GM23338 (cell line): ENCODE measurements around the gene GPHN. TPM values are rescaled to one million over a fixed set of nuclear protein-coding genes. Genes with fewer than 3 reads are reported as not detected.

Experiments used
- ATAC-seq: fragments of 200-7000 bp; cut with Tn5 transposase; 3 replicates; pipeline ENCODE4 v1.9.1; 2020
- DNase-seq: peaks from one replicate; pipeline ENCODE4 v3.0.0-alpha.2; 2015; ENCODE audit warnings: low spot score
- H2AFZ ChIP-seq: fragments of 200-600 bp; sonication (generic); 2 replicates; pipeline ENCODE4 v1.8.0; 2016; ENCODE audit warnings: antibody characterized with exemption, mild to moderate bottlenecking, moderate library complexity
- H3F3A ChIP-seq: fragments of 200-600 bp; sonication (generic); replicated peaks from 2 replicates; pipeline ENCODE4 v1.8.0; 2017; ENCODE audit warnings: antibody characterized with exemption, mixed run types, low read depth
- H3K27ac ChIP-seq: fragments of 200-600 bp; sonication (generic); 2 replicates; pipeline ENCODE4 v1.6.1; 2016; ENCODE audit warnings: low read depth
- H3K27me3 ChIP-seq: fragments of 200-600 bp; sonication (generic); 2 replicates; pipeline ENCODE4 v1.8.0; 2016; ENCODE audit warnings: mild to moderate bottlenecking, mixed run types, moderate library complexity; ENCODE audit not compliant: insufficient read depth
- H3K36me3 ChIP-seq: fragments of 200-600 bp; sonication (generic); 2 replicates; pipeline ENCODE4 v1.8.0; 2016; ENCODE audit warnings: mild to moderate bottlenecking; ENCODE audit not compliant: insufficient read depth
- H3K4me1 ChIP-seq: fragments of 200-600 bp; sonication (generic); 2 replicates; pipeline ENCODE4 v1.8.0; 2016; ENCODE audit warnings: mild to moderate bottlenecking, moderate library complexity; ENCODE audit not compliant: insufficient read depth
- H3K4me2 ChIP-seq: fragments of 200-600 bp; sonication (generic); 2 replicates; pipeline ENCODE4 v1.7.1; 2017; ENCODE audit warnings: mixed run types
- H3K4me3 ChIP-seq: fragments of 200-600 bp; sonication (generic); 2 replicates; pipeline ENCODE4 v1.6.1; 2016; ENCODE audit warnings: mixed run types
- H3K79me2 ChIP-seq: fragments of 200-600 bp; sonication (generic); replicated peaks from 2 replicates; pipeline ENCODE4 v1.8.0; 2017; ENCODE audit warnings: mild to moderate bottlenecking; ENCODE audit not compliant: insufficient read depth
- H3K9me2 ChIP-seq: fragments of 200-600 bp; sonication (generic); 2 replicates; pipeline ENCODE4 v1.8.0; 2017; ENCODE audit not compliant: insufficient read depth
- H4K20me1 ChIP-seq: fragments of 200-600 bp; sonication (generic); replicated peaks from 2 replicates; pipeline ENCODE4 v1.8.0; 2017; ENCODE audit warnings: mild to moderate bottlenecking; ENCODE audit not compliant: insufficient read depth
- H3K27ac Mint-ChIP-seq: 2 replicates; pipeline ENCODE4 v1.8.0; 2020; ENCODE audit warnings: inconsistent platforms, mild to moderate bottlenecking, moderate library complexity, mixed read lengths
- H3K27me3 Mint-ChIP-seq: 3 replicates; pipeline ENCODE4 v1.8.0; 2022; ENCODE audit warnings: low read depth, mild to moderate bottlenecking, moderate library complexity, mixed read lengths, inconsistent platforms; ENCODE audit not compliant: insufficient read depth, poor library complexity
- H3K36me3 Mint-ChIP-seq: 3 replicates; pipeline ENCODE4 v1.8.0; 2021; ENCODE audit warnings: low read depth, mild to moderate bottlenecking, inconsistent platforms, moderate library complexity, mixed read lengths
- H3K4me1 Mint-ChIP-seq: 3 replicates; pipeline ENCODE4 v1.8.0; 2020; ENCODE audit warnings: mild to moderate bottlenecking, inconsistent platforms, mixed read lengths
- H3K4me3 Mint-ChIP-seq: 3 replicates; pipeline ENCODE4 v1.8.0; 2021; ENCODE audit warnings: moderate library complexity, mild to moderate bottlenecking, inconsistent platforms, mixed read lengths
- H3K9me3 Mint-ChIP-seq: 3 replicates; pipeline ENCODE4 v1.8.0; 2020; ENCODE audit warnings: moderate library complexity, mild to moderate bottlenecking, inconsistent platforms, mixed read lengths
- CREB1 ChIP-seq: fragments of 250-450 bp; sonication (Bioruptor Pico); IDR thresholded peaks from 2 replicates; pipeline ENCODE4 v1.5.0; 2020; ENCODE audit warnings: low read depth, mild to moderate bottlenecking, moderate library complexity
- EZH2 ChIP-seq: fragments of 200-600 bp; sonication (generic); IDR thresholded peaks from one replicate; pipeline ENCODE4 v1.8.0; 2017; ENCODE audit warnings: antibody characterized with exemption, mild to moderate bottlenecking, low read depth; ENCODE audit not compliant: unreplicated experiment
- EZH2phosphoT487 ChIP-seq: fragments of 200-600 bp; sonication (generic); IDR thresholded peaks from one replicate; pipeline ENCODE4 v1.8.1; 2018; ENCODE audit warnings: antibody characterized with exemption; ENCODE audit not compliant: unreplicated experiment
- REST ChIP-seq: IDR thresholded peaks from one replicate; pipeline ENCODE4 v1.6.1; 2018; ENCODE audit warnings: antibody characterized with exemption; ENCODE audit not compliant: unreplicated experiment
- STAT1 ChIP-seq: IDR thresholded peaks from one replicate; pipeline ENCODE4 v1.6.1; 2016; ENCODE audit warnings: antibody characterized with exemption; ENCODE audit not compliant: unreplicated experiment
- ZNF114 ChIP-seq: fragments of 250-450 bp; sonication (Bioruptor Pico); IDR thresholded peaks from 2 replicates; pipeline ENCODE4 v1.5.0; 2020; ENCODE audit warnings: mild to moderate bottlenecking, moderate library complexity
- ZNF331 ChIP-seq: fragments of 250-450 bp; sonication (Bioruptor Pico); IDR thresholded peaks from 2 replicates; pipeline ENCODE4 v1.5.0; 2020; ENCODE audit warnings: low read depth, mild to moderate bottlenecking, moderate library complexity
- polyA plus RNA-seq: library from polyadenylated mRNA; unstranded; fragments of >200 nt; fragmentation: Nextera tagmentation; extraction: Ambion mirVana; gene quantifications from 2 replicates; pipeline ENCODE4 v1.2.1, GENCODE V29; 2016
- total RNA-seq: library from RNA; depleted of rRNA; stranded (reverse); fragments of >200 nt; shearing (Covaris generic); gene quantifications from 2 replicates; pipeline ENCODE4 v1.2.3, GENCODE V29; 2014
- TF ChIP-seq, protein P1 (sequence below): IDR thresholded peaks from 2 replicates; pipeline ENCODE4 v1.6.1; 2016; ENCODE audit warnings: antibody characterized with exemption

GPHN gene
- total and polyA plus RNA-seq, 2 experiments from 2014 or later, result 17.6 to 20.6 TPM

- TF ChIP-seq REST (no peak), ZNF331 (CRISPR knock-in tag) (no peak)
- TF ChIP-seq, protein P1, sequence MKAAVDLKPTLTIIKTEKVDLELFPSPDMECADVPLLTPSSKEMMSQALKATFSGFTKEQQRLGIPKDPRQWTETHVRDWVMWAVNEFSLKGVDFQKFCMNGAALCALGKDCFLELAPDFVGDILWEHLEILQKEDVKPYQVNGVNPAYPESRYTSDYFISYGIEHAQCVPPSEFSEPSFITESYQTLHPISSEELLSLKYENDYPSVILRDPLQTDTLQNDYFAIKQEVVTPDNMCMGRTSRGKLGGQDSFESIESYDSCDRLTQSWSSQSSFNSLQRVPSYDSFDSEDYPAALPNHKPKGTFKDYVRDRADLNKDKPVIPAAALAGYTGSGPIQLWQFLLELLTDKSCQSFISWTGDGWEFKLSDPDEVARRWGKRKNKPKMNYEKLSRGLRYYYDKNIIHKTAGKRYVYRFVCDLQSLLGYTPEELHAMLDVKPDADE, result no peak
Observed at GRCh38 chr14:66999978-67000377, 492.0 kb downstream of the GPHN start (continued).

- H3K27ac Mint-ChIP-seq, result no peak overlapping the region
- H3K4me3 Mint-ChIP-seq, result no peak overlapping the region
- H2AFZ ChIP-seq, result no peak overlapping the region
- no peak for TF ChIP-seq EZH2
- no peak for TF ChIP-seq REST
- TF ChIP-seq, protein P1, result no peak
- TF ChIP-seq STAT1, result no peak
- TF ChIP-seq ZNF331 (CRISPR knock-in tag), result no peak
- no peak for TF ChIP-seq CREB1
- TF ChIP-seq EZH2phosphoT487, result no peak
- no peak for TF ChIP-seq ZNF114
Observed at GRCh38 chr14:67002994-67003753, 495.2 kb downstream of the GPHN start.

More at GRCh38 chr14:67002994-67003753, 495.2 kb downstream of the GPHN start:
- no peaks in the 10 kb centered on the region for H3K36me3 Mint-ChIP-seq
- no peaks in the 10 kb centered on the region for H3K9me2 ChIP-seq
- no peak for ATAC-seq
- no peaks in the 10 kb centered on the region for H3K27me3 Mint-ChIP-seq
- H3K9me3 Mint-ChIP-seq, result no peaks in the 10 kb centered on the region
- no peaks in the 10 kb centered on the region for H3K79me2 ChIP-seq
- no peaks in the 10 kb centered on the region for H3K4me1 ChIP-seq
- H3K27ac ChIP-seq, result no peak overlapping the region
- no peaks in the 10 kb centered on the region for H4K20me1 ChIP-seq
- no peaks in the 10 kb centered on the region for H3K4me1 Mint-ChIP-seq
- DNase-seq, result no peak
- no peak overlapping the region for H3K4me2 ChIP-seq
- H3K27me3 ChIP-seq, result no peaks in the 10 kb centered on the region
- H3K4me3 ChIP-seq, result no peak overlapping the region
- no peaks in the 10 kb centered on the region for H3F3A ChIP-seq
- H3K36me3 ChIP-seq, result no peaks in the 10 kb centered on the region
